DOHH2 (cell line): ENCODE results near the gene RGCC.

Experiments
- CTCF ChIP-seq: fragments of 200-600 bp; sonication (generic); IDR thresholded peaks from one replicate; pipeline ENCODE4 v1.5.1; 2014; ENCODE audit warnings: antibody characterized with exemption, mild to moderate bottlenecking, low read depth, low read length; ENCODE audit not compliant: poor library complexity, severe bottlenecking
- EZH2phosphoT487 ChIP-seq: fragments of 200-600 bp; sonication (generic); IDR thresholded peaks from 2 replicates; pipeline ENCODE4 v1.6.1; 2017; ENCODE audit warnings: borderline replicate concordance, mild to moderate bottlenecking, antibody characterized with exemption, low read length, moderate library complexity, mixed read lengths

- no peak for TF ChIP-seq CTCF
- no peak for TF ChIP-seq EZH2phosphoT487
Observed at GRCh38 chr13:41487222-41487621, 29.9 kb downstream of the RGCC start.
